ENCODE measurements around the gene RDX.

RDX gene

DNA sequence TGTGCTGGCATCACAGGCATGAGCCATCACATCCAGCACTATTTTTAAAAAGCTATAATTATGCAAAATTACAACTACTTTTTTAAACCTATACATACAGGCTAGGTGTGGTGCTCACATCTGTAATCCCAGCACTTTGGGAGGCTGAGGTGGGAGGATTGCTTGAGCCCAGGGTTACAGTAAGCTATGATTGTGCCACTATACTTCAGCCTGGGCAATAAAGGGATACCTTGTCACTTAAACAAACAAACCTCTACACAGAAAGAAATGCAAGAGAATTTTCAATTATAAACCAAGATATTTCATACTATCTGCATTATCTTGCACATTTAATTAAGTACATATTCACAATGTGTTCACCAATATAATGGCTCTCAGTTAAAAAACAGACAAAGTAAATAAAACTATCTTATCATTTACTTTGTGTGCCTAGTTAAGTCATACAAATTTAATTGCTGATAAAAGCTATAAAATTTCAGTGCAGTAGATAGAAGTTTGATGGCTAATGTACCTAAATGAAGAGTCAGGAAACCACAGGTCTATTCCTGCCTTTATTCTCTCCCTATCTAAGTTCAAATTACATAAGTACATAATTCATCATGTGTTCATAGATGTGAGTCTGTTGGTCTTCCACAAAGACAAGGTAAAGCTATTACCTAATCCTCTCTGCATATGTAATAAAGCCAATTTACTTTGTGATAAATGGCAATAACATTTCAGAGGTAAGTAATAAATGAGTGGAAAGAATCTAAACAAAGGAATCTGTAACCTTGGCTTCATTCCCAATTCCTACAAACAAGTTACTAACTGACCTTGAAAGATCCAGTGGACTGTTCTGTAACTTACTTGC lies 9.0 kb upstream of the RDX start:
- DNase-seq (ENCODE audit: low spot score), result no peak

DNA sequence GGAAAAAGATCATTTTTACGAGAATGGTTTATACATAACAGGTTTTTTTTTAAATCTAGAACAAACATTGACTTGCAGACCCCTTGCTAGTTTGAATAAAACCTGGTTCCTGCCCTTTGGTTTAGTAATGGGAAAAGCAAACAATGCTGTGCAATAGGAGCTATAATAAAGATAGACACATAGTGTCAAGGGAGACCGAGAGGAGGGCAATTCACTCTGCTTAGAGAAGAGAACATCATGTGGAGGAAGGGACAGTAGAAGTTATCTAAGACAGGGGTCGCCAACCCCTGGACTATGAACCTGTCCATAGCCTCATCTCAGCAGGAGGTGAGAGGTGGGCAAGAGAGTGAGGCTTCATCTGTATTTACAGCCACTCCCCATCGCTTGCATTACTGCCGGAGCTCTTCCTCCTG lies 7.0 kb upstream of the RDX start:
- DNase-seq (ENCODE audit: low spot score), result no peak
- TF ChIP-seq, protein P1, sequence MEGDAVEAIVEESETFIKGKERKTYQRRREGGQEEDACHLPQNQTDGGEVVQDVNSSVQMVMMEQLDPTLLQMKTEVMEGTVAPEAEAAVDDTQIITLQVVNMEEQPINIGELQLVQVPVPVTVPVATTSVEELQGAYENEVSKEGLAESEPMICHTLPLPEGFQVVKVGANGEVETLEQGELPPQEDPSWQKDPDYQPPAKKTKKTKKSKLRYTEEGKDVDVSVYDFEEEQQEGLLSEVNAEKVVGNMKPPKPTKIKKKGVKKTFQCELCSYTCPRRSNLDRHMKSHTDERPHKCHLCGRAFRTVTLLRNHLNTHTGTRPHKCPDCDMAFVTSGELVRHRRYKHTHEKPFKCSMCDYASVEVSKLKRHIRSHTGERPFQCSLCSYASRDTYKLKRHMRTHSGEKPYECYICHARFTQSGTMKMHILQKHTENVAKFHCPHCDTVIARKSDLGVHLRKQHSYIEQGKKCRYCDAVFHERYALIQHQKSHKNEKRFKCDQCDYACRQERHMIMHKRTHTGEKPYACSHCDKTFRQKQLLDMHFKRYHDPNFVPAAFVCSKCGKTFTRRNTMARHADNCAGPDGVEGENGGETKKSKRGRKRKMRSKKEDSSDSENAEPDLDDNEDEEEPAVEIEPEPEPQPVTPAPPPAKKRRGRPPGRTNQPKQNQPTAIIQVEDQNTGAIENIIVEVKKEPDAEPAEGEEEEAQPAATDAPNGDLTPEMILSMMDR (IDR thresholded peaks at IDR 0.05; ENCODE audit: extremely low read depth, missing control alignments), result no peak

More for the DNA sequence above, 9.0 kb upstream of the RDX start:
- TF ChIP-seq, protein P1 (IDR thresholded peaks at IDR 0.05; ENCODE audit: extremely low read depth, missing control alignments), result no peak

DNA sequence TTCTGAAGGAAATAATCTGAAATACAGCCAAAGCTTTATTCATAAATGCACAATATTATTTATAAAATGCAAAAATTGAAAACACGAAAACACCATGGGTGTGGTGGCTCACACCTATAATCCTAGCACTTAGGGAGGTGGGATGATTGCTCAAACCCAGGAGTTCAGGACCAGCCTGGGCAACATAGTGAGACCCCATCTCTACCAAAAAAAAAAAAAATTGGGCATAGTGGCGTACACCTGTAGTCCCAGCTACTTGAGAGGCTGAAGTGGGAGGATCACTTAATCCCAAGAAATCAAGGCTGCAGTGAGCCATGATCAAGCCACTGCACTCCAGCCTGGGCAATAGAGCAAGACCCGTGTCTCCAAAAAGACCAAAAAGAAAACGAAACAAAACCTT lies 5.2 kb upstream of the RDX start:
- DNase-seq (ENCODE audit: low spot score), result no peak
- TF ChIP-seq, protein P1 (IDR thresholded peaks at IDR 0.05; ENCODE audit: extremely low read depth, missing control alignments), result no peak

DNA sequence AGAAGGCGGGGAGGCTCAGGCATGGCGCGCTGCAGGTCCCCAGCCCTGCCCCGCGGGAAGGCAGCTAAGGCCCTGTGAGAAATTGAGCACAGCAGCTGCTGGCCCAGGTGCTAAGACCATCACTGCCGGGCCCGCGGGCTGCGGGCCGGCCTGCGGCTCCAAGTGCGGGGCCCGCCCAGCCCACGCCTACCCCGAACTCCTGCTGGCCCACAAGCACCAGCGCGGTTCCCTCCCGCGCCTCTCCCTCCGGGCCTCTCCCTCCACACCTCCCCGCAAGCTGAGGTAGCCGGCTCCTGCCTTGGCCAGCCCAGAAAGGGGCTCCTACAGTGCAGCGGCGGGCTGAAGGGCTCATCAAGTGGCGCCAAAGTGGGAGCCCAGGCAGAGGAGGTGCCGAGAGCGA lies 4.6 kb upstream of the RDX start:
- no peak for DNase-seq (ENCODE audit: low spot score)
- TF ChIP-seq, protein P1 (IDR thresholded peaks at IDR 0.05; ENCODE audit: extremely low read depth, missing control alignments), result no peak

DNA sequence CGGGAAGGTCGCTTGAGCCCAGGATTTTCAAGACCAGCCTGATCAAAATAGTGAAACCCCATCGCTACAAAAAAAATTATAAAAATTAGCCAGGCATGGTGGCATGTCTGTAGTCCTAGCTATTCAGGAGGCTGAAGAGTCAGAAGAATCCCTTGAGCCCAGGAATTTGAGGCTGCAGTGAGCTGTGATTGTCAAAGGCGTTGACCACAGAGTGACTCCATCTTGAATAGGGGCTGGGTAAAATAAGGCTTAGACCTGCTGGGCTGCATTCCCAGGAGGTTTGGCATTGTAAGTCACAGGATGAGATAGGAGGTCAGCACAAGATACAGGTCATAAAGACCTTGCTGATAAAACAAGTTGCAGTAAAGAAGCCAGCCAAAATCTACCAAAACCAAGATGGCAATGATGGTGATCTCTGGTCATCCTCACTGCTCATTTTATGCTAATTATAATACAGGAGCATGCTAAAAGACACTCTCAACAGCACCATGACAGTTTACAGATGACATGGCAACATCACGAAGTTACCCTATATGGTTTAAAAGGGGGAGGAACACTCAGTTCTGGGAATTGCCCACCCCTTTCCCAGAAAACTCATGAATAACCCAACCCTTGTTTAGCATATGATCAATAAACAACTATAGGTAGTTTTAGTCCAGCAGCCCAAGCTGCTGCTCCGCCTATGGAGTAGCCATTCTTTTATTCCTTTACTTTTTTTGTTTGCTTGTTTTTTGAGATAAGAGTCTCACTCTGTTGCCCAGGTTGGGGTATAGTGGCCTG lies 2.8 kb upstream of the RDX start:
- TF ChIP-seq, protein P1 (IDR thresholded peaks at IDR 0.05; ENCODE audit: extremely low read depth, missing control alignments), result no peak
- no peak for DNase-seq (ENCODE audit: low spot score)

DNA sequence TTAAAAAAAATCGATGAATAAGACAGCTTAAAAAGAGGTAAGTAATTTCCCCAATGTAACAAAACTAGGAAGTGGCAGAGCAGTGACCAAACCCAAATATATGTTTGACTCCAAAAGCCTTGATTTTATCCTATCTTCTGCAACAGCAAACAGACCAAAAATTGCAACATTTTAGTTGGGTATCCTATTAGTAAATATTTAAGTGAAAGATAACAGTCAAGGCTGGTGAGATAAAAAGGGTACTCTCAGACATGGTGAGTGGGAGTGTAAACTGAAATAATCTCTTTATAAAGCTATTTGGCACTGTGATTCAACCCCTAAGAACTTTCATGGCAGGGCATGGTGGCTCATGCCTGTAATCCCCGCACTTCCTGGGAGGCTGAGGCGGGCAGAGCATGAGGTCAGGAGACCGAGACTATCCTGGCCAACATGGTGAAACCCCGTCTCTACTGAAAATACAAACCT lies 1.9 kb upstream of the RDX start:
- DNase-seq (ENCODE audit: low spot score), result no peak
- TF ChIP-seq, protein P1 (IDR thresholded peaks at IDR 0.05; ENCODE audit: extremely low read depth, missing control alignments), result no peak

DNA sequence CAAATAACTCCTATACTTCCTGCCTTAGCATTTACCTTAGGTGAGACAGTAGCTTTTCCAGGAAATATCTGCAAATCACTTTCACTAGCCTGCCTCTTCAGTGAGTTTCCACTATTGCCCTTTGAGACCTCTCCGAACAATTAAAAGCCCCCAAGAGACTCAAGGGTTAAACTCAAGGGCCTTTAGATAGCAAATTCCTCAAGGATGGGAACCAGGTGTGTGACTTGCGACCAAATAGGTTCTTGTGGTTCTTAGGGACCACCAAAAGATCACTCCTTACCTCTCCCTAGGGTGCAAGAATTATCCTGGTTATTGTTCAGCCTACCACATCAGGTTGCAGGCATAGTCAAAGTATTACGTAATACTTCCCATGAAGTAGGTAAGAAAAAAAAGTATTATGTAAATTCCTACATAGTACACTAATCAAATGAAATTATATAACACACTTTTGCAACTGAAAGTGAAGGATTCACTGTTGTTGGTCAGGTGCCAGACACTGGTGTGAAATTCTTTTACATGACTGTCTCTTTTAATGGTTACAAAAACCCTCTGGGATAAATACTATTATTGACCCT lies 1.4 kb upstream of the RDX start:
- TF ChIP-seq, protein P1 (IDR thresholded peaks at IDR 0.05; ENCODE audit: extremely low read depth, missing control alignments), result no peak
- no peak for DNase-seq (ENCODE audit: low spot score)
